Measurements from ENCODE around the gene CLK2. TPM values are rescaled to one million over a fixed set of nuclear protein-coding genes. Genes with fewer than 3 reads are reported as not detected.

Gene CLK2
- total and polyA plus RNA-seq, 2 of the 13 experiments (the other 11 are each of a cell fraction or from before 2014, with no cell fraction given), result 20.1 to 73.5 TPM

- TF ChIP-seq ZBTB40 (IDR thresholded peaks at IDR 0.05) (no peak), ZBTB40 (CRISPR knock-in tag; IDR thresholded peaks at IDR 0.05) (no peak), ZNF574 (CRISPR knock-in tag; IDR thresholded peaks at IDR 0.05) (peak; percentile 6; the same call in 1 of the 2 replicates), CREM (IDR thresholded peaks at IDR 0.05) (0 out of 2 replicates have a peak, but pooled peaks have one; percentile 6), CREM (CRISPR knock-in tag; IDR thresholded peaks at IDR 0.05) (no peak), KDM6A (CRISPR knock-in tag; IDR thresholded peaks at IDR 0.05; ENCODE audit: low read depth) (no peak), ATF6 (CRISPR knock-in tag; conservative IDR thresholded peaks at IDR 0.05) (no peak), BRD4 (CRISPR knock-in tag; IDR thresholded peaks at IDR 0.05) (no peak), MBNL3 (CRISPR knock-in tag; conservative IDR thresholded peaks at IDR 0.05) (no peak), CC2D1A (CRISPR knock-in tag; IDR thresholded peaks at IDR 0.05) (no peak), PITX1 (CRISPR knock-in tag; IDR thresholded peaks at IDR 0.05) (no peak; the same call in 1 of the 2 replicates), ZNF143 (CRISPR knock-in tag; IDR thresholded peaks at IDR 0.05) (no peak), ZNF704 (CRISPR knock-in tag; IDR thresholded peaks at IDR 0.05; ENCODE audit: borderline replicate concordance) (no peak)
Observed at GRCh38 chr1:155226910-155227260, 46.4 kb downstream of the CLK2 start (continued).

Data from HepG2 (cell line).